Mesenteric fat pad (tissue), 1 donor: ENCODE measurements around the gene UQCRFS1. TPM values are rescaled to one million over a fixed set of nuclear protein-coding genes. Genes with fewer than 3 reads are reported as not detected.
"Not testable (repeated sequence)": the region's sequence is repeated elsewhere in the genome, so short reads cannot be mapped to it uniquely, and the experiment has no call there.

Source experiments
- DNase-seq: peaks from one replicate; pipeline ENCODE4 v3.0.0-alpha.2; 2020; ENCODE audit warnings: low spot score
- long read RNA-seq: library from polyadenylated mRNA; unstranded; transcript quantifications from one replicate; pipeline ENCODE4 v2.0.0, GENCODE V29; 2020
- total RNA-seq: library from RNA; stranded (reverse); fragmentation: NEBNext Ultra II Directional; extraction: Animal tissue kit (Norgen Biotek cat#: 25700); gene quantifications from one replicate; pipeline ENCODE4 v1.2.1, GENCODE V29; 2021
- donor health status: DM: yes; HTN: yes; CAD: no.

UQCRFS1 gene
- total RNA-seq: 36.7 TPM
- long read RNA-seq, transcript UQCRFS1-201 (2 exons, 3,475 nt): major isoform, 390 of 393 reads
- long read RNA-seq, partial matches to known transcripts: 0 of 393 reads
- long read RNA-seq, other reads (novel, unspliced or antisense): 3 of 393 reads

- DNase-seq: peak; percentile 99
Measured at GRCh38 chr19:29212648-29213573, at the start of gene UQCRFS1. UQCRFS1 (minus strand) TSS chr19:29213151; CDS start chr19:29213118, 33 bp downstream.

GRCh38 chr19:29262085-29262484, 49.1 kb upstream of the UQCRFS1 start:
- no peak for DNase-seq

GRCh38 chr19:29260477-29261317, 47.7 kb upstream of the UQCRFS1 start:
- peak; percentile 14 for DNase-seq

DNA sequence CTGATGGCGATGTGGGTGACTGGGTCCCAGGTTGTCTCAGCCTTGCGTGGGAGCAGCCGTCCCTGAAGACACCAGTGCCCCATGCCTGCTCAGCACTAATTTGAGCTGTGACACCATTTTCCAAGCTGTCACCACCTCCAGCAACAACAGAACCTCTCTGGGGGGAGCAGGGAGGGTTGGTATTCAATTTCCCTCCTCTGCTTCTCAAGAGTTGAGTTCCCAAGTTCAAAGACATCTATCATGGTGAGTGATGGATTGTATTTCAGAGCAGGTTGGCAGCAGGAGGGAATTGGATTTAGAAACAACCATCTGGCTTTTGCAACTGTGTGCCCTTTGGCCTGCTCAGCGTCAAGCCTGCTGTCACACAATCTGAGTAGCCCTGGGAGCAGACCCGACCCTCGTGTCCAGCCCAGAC, 46.9 kb upstream of the UQCRFS1 start:
- DNase-seq: peak; percentile 49

DNA sequence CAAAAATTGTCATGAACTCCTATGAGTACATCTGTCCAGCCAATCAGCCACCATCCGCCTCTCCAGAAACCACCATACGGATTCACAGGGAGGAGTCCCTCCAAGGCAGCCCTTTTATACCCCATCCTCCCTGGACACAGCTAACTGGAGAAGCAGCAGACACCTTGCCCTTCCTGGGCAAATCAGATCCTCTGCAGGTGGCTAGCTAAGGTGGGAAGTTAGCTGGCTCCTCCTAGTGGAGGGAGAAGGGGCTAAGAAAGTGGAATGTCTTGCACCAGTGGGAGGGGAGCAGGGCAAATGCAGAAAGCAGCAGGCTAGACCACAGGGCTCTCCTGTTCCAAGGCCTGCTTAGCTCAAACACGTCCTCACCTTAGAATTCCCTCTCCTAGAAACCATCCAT, 46.2 kb upstream of the UQCRFS1 start:
- peak; percentile 18 for DNase-seq

GRCh38 chr19:29256516-29256915, 43.6 kb upstream of the UQCRFS1 start:
- DNase-seq: peak; percentile 53

DNA sequence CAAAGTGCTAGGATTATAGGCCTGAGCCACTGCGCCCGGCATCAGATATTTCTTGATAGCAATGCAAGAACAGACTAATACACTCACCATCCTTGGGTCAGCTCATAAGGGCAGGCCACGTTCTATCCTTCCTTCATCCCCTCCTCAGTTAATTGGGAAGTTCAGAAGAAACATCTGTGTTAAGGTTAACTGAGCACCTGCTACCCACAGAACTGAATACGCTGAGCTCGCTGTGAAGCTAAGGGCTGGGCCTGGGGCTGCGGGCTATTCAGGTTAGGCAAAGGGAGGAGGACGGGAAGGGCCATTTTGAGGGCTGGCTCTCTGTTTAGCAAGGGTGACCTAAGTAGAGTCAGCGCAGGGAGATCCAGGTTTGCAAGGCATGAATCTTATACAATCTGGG, 43.0 kb upstream of the UQCRFS1 start:
- DNase-seq: peak; percentile 55

GRCh38 chr19:29255006-29255405, 42.1 kb upstream of the UQCRFS1 start:
- DNase-seq: peak; percentile 35

DNA sequence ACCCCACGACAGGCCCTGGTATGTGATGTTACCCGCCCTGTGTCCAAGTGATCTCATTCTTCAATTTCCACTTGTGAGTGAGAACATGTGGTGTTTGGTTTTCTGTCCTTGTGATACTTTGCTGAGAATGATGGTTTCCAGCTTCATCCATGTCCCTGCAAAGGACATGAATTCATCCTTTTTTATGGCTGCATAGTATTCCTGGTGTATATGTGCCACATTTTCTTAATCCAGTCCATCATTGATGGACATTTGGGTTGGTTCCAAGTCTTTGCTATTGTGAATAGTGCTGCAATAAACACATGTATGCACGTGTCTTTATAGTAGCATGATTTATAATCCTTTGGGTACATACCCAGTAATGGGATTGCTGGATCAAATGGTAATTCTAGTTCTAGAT, 36.8 kb upstream of the UQCRFS1 start:
- not testable (repeated sequence) for DNase-seq

- DNase-seq: peak; percentile 80
Measured at GRCh38 chr19:29248332-29248844, 35.4 kb upstream of the UQCRFS1 start.

DNA sequence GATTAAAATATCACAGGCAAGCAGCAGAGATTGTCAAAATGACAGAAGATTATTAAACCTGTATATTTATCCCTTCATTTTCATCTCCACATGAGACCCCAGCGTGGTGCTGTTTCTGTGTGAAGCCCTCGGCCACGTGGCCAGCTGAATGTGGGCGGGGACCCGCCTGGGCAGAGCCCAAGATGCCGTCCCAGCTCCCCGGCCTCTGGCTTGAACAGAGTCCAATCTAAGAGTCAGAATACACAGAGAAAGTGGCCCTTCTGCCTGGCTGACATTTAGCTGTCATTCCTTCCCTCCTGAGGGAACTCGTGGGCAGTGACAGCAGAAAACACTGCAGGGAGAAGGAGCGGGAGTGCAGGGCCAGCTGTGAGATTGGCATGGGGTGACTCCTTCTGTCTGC, 34.9 kb upstream of the UQCRFS1 start:
- DNase-seq: peak; percentile 84

- DNase-seq: no peak
Measured at GRCh38 chr19:29247471-29247870, 34.5 kb upstream of the UQCRFS1 start.

GRCh38 chr19:29247051-29247450, 34.1 kb upstream of the UQCRFS1 start:
- peak; percentile 43 for DNase-seq

GRCh38 chr19:29245215-29245614, 32.3 kb upstream of the UQCRFS1 start:
- DNase-seq: no peak

DNA sequence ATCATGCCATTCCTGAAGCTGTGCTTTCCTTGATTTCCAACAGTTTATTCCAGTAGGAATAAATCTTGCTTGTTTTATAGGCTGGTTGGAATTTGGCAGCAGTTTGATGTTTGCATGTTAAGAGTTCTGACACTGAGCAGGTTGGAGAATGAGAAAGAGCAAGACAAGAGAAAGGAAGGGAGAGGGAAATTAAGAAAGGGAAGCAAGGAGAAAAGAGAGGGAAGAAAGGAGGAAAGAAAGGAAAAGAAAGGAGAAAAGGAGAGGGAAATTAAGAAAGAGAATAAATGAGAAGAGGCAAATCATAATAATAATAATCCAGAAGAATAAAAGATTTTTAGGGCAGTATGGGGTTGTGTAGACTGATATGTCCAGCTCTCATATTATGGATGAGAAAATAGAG, 28.4 kb upstream of the UQCRFS1 start:
- no peak for DNase-seq

DNA sequence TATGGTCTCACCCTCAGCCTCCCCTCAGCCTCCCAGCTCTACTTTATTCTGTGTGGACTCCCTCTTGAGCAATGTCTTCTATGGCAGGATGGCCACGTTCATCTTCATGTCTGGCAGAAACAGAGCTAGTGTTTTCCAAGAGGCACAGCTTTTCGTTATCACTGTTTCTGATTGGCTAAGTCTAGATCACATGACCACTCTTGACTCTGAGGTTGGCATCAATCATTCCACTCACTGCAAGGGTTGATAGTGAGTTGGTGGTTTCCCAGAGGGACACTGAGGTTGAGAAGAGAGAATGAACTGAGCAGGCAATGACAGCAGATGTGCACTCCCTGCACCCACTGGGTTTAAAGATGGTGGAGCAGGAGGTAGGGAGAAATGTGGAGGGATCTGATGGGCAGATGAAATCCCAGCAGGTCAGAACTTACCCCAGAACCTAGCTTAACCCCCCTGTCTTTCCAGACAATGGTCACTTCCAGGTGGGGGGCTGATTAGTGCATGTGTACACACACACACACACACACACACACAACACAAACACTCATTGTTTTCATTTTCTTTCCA, 26.3 kb upstream of the UQCRFS1 start:
- DNase-seq: no peak

DNA sequence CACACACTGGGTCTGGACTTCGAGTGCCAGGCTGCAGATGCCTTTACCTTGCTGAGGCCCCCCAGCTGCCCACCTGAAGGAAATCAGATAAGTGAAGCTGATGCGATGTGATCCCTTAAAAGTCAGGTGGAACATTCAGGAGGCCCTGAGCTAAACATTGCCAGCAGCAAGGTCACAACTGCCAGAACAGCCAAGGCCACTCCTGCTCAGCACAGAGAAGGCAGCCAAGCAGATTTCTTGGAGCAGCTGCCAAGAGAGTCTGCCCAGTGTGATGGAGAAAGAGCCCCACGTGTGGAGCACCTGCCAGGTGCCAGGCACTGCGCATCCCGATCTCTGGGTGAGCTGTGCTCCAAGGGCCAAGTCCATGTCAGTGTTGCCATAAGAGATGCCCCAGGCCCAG, 20.6 kb upstream of the UQCRFS1 start:
- no peak for DNase-seq

DNA sequence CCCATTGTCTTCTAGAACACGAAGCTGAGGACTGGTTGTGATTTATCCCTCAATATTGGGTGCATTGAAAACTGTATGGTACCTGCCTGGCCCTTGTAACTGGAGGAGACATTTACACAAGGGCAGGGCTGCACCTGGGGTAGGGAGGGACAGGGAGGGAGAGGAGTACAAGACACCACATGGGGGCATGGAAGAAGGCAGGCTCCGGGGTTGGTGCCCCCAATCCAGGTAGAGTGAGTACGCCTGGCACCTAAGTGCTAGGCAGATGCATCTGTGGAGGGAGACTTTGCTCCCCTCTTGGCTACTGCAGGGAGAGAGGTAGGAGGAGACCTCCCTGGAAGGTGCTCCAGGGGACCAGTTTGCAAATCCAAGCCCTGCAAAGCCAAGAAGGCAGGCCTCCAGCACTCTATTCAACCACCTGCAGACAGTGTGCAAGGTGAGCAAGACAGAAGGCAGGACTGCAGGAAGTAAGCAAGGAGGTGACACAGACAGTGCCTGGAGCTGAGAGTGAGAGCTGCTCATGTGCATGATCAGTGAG, 19.4 kb upstream of the UQCRFS1 start:
- no peak for DNase-seq

GRCh38 chr19:29231306-29231705, 18.4 kb upstream of the UQCRFS1 start:
- not testable (repeated sequence) for DNase-seq

- DNase-seq: no peak
Measured at GRCh38 chr19:29217616-29218015, 4.7 kb upstream of the UQCRFS1 start.

GRCh38 chr19:29216021-29216420, 3.1 kb upstream of the UQCRFS1 start:
- DNase-seq: no peak
